Testis (tissue), 3 donors: ENCODE measurements around the gene SDK1. TPM values are rescaled to one million over a fixed set of nuclear protein-coding genes. Genes with fewer than 3 reads are reported as not detected.

Experiments used
- DNase-seq: peaks from one replicate; pipeline ENCODE4 v3.0.0-alpha.2; 2019
- H3K27ac ChIP-seq, 2 donors: fragments of 200-600 bp; sonication (generic); one replicate each; pipeline ENCODE4 v1.5.1; 2019
- H3K27me3 ChIP-seq: fragments of 200-600 bp; sonication (generic); one replicate; pipeline ENCODE4 v1.5.1; 2019
- H3K36me3 ChIP-seq: fragments of 200-600 bp; sonication (generic); one replicate; pipeline ENCODE4 v1.5.1; 2017; ENCODE audit warnings: low read depth; ENCODE audit errors: missing control alignments
- H3K4me1 ChIP-seq: fragments of 200-600 bp; sonication (generic); one replicate; pipeline ENCODE4 v1.5.1; 2019
- H3K4me3 ChIP-seq, 2 donors: fragments of 200-600 bp; sonication (generic); one replicate each; pipeline ENCODE4 v1.5.1; 2017 to 2019
- H3K9me3 ChIP-seq: fragments of 200-600 bp; sonication (generic); one replicate; pipeline ENCODE4 v1.5.1; 2017
- CTCF ChIP-seq, 3 experiments: fragments of 450-650 bp in 2 of 3; fragments of 200-600 bp in 1 of 3; sonication (generic) in 1 of 3; IDR thresholded peaks; one replicate each; pipeline ENCODE4 v1.5.1; 2016 to 2019; ENCODE audit warnings: antibody characterized with exemption in 3 of 3, mild to moderate bottlenecking in 2 of 3, moderate library complexity in 1 of 3
- POLR2A ChIP-seq: fragments of 450-650 bp; IDR thresholded peaks from one replicate; pipeline ENCODE4 v1.6.1; 2017; ENCODE audit warnings: antibody characterized with exemption, mild to moderate bottlenecking, moderate library complexity
- WGBS, 2 donors: methylation state at CpG; one replicate each; pipeline ENCODE4 v1.1.5; 2018; 5-methylcytosine and 5-hydroxymethylcytosine counted together
- intact Hi-C: fragments of 100-400 bp; cut with DNase I; formaldehyde crosslinking; loops from one replicate; pipeline ENCODE4 v1.15.1; 2023; ENCODE audit warnings: low total_unique reads
- polyA plus RNA-seq: library from polyadenylated mRNA; stranded (reverse); fragments of 350-450 nt; fragmentation: Illumina TruSeq; extraction: RNeasy Lipid Tissue Mini Kit (QIAGEN cat#74804); gene quantifications from one replicate; pipeline ENCODE4 v1.2.3, GENCODE V29; 2014; ENCODE audit warnings: low read depth, low replicate concordance; ENCODE audit not compliant: insufficient read depth
- total RNA-seq, 2 donors: library from RNA; depleted of rRNA; stranded (reverse); fragments of >200 nt; gene quantifications; one replicate each; pipeline ENCODE4 v1.2.3, GENCODE V29; 2016

The SDK1 gene
- total and polyA plus RNA-seq, 3 donors from 2014 or later: 20.0 to 36.2 (median 24.9) TPM

DNA sequence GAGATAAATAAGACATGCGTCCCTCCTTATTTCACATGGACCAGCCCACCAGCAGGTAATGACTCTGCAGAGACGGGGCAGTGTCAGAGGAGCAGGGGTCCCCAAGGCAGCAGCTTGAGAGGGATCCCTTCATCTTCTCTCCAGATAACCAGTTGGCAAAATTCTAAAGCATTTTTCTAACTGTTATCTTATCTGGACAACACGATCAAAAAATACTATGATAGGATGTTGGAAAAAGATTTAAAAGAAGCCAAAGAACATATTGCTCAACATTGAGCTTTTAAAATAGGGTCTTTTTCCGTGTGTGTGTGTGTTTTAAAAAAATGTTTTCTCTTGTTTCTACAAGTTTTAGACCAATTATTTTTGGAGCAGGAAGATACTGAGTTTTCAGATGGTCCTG, 641.2 kb downstream of the SDK1 start:
- Histone ChIP-seq H3K9me3 (no peaks in the 10 kb centered on the region), H3K27ac (no peak overlapping the region), H3K27me3 (no peaks in the 10 kb centered on the region), H3K36me3 (no peaks in the 10 kb centered on the region), H3K4me1 (no peaks in the 10 kb centered on the region), H3K4me3 (no peak overlapping the region)
- no peak for DNase-seq
- intact Hi-C loops: no loop called here
- TF ChIP-seq POLR2A (no peak), CTCF (IDR thresholded peaks at IDR 0.05) (no peak)
- whole genome bisulfite sequencing, 2 donors: 85 to 87% methylated on average over 4 of the region's 4 CpGs

- intact Hi-C loops: no loop called here
- Histone ChIP-seq H3K9me3 (no peaks in the 10 kb centered on the region), H3K27ac (no peak overlapping the region), H3K36me3 (no peaks in the 10 kb centered on the region), H3K4me1 (no peaks in the 10 kb centered on the region), H3K27me3 (no peaks in the 10 kb centered on the region), H3K4me3 (no peak overlapping the region)
- no peak for DNase-seq
- TF ChIP-seq CTCF (IDR thresholded peaks at IDR 0.05) (no peak), POLR2A (no peak)
- WGBS, 2 donors: 84 to 89% methylated on average over 28 to 30 of the region's 30 CpGs
Observed at GRCh38 chr7:3942816-3943745, 642.0 kb downstream of the SDK1 start.

DNA sequence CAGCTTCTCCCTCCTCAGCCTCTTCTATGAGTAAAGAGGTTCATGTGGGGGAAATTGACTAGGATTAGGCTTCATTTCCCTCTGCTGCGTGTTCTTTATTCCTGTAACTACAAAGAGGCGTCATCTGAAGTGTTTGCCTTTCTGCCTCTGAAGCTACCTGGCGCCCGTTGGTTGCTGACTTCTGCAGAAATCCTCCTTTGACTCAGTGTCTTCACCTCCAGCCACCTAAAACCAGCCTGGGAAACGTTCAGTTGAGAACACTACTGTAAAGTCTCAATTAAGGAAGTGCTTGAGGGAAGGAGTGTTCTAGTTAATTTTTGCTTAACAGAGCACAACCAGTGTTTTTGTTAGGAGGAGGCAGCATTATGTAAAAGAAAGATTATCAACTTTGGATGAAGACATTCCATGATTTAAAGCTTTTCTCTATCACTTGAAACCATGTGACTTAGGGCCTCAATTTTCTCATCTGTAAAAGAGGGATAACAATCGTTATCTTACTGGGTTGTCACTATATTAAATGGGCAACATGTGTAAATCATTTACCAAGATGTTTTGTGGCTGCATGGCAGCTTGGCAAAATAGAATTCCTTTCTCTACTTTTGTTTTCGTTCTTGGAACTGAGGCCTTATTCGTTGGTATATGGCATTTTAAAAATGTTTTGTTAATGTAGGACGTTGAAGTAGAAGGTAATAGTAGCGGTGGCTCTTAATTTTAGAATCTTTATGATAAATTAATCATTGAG, 642.9 kb downstream of the SDK1 start:
- TF ChIP-seq POLR2A (no peak), CTCF (IDR thresholded peaks at IDR 0.05) (no peak)
- Histone ChIP-seq H3K36me3 (no peaks in the 10 kb centered on the region), H3K9me3 (no peaks in the 10 kb centered on the region), H3K27ac (no peak overlapping the region), H3K4me3 (no peak overlapping the region), H3K27me3 (no peaks in the 10 kb centered on the region), H3K4me1 (no peaks in the 10 kb centered on the region)
- 84 to 86% methylated on average over 10 of the region's 10 CpGs for WGBS, 2 donors
- intact Hi-C loops: no loop called here
- DNase-seq: no peak

- Histone ChIP-seq H3K36me3 (no peaks in the 10 kb centered on the region), H3K4me3 (no peak overlapping the region), H3K4me1 (no peaks in the 10 kb centered on the region), H3K27me3 (no peaks in the 10 kb centered on the region), H3K27ac (no peak overlapping the region), H3K9me3 (no peaks in the 10 kb centered on the region)
- DNase-seq: no peak
- intact Hi-C loops: no loop called here
- TF ChIP-seq CTCF (IDR thresholded peaks at IDR 0.05) (no peak), POLR2A (no peak)
- WGBS, 2 donors: 61 to 78% methylated on average over 16 of the region's 16 CpGs
Observed at GRCh38 chr7:3949242-3949640, 648.2 kb downstream of the SDK1 start.
